Anterior cingulate cortex (tissue), 58 donors: Measurements from ENCODE around the gene DMD.
"Not testable (repeated sequence)": the region's sequence is repeated elsewhere in the genome, so short reads cannot be mapped to it uniquely, and the experiment has no call there.

Experiments used
- DNase-seq, 58 donors: peaks; one replicate each; lab custom pipeline; 2025; lab: John Stamatoyannopoulos, UW

Gene DMD

DNA sequence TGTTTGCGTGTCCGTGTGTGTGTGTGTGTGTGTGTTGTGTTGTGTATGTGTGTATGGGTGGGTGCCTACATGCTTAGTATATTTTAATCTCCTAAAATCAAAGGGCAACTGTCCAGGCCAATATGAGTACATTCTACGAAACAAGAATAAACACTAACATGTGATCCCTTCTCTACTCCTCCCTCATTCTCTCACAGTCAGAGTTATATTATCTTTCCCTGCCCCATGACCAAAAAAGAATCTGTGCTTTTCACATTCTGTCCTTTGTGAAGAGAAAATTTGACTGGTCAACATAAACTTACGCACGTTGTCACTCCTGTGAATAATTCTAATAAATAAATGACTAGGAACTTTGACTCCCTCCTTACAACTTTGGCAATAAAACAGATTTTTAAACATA, 532.9 kb downstream of the DMD start:
- no peak for DNase-seq

DNA sequence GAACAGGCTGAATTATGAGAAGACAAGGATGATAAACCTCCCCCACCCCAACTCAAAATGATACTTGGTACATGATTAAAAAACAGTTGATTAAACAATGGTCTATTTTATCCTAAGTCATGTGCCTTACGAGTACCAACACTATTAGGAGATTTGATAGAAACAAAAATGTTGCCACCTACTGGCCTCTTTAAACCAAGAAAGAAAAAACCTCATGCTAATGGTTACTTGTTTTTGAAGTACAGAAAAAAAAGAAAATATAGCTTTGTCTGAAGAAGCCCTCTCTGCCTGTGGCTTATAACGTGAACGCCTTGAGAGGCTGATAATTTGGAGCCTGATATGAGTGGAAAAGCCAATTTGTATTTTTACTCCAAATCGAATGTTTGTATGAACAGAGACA, 538.2 kb downstream of the DMD start:
- no peak for DNase-seq

DNA sequence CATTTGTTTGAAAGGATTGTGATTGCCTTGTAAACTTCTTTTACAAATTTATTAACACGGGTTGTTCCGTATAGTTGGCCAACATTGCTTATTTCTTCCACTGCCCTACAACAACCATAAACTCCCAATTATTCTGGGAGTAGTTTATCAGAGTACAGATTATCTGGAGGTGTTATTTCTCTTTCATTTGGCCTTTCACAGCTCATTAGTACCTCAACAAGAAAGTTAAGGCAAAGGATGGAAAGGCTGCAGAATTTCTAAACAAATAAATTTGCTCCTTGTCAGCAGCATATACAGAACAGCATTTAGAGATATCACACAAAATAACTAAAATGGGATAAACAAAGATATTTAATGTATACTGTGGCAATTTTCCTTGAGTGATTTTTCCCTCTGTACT, 548.8 kb downstream of the DMD start:
- DNase-seq, result no peak

DNA sequence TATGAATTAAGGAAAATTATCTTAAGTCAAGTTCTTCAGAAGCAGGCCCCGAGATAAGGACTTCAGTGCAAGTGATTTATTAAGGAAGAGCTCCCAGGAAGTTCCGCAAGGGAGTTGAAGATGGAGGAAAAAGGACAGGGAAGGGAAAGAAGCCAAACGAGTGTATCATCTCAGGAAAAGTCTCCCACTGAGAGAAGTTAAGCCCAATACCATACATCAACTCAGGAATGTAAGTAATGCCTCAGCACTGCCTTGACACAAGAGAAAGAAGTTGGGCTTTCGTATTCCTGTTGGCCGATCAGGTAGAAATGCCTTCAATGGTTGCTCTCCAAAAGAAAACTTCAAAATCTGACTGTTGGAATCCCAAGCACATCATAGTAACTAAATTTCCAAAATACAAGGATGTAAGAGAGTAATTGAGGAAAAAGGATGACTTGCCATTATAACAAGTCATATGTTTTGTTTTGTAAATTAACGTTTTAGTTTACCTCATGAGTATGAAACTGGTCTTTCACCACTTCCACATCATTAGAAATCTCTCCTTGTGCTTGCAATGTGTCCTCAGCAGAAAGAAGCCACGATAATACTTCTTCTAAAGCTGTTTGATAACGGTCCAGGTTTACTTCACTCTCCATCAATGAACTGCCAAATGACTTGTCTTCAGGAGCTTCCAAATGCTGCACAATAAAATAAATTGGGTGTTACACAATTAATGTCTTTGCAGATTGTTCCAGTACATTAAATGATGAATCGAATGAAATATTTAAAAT, 566.7 kb downstream of the DMD start:
- DNase-seq, result no peak

DNA sequence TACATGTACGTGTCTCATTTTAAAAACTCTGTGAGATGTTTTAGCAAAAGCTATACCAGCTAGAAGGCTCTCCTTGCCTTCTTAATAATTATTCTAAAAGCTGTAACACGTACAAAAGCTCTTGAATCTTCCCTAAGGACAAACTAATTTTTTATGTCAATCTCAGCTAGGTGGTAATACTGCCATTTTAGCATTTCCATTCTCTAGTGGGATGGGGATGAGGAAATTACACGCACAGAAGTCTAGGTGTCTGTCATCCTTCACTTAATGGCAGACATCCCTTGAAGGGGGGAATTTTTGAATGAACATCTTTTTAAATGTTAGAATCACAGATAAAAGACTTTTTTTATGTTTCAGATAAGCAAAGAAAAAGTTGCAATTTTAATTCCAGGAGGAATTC, 569.1 kb downstream of the DMD start:
- DNase-seq, result no peak

DNA sequence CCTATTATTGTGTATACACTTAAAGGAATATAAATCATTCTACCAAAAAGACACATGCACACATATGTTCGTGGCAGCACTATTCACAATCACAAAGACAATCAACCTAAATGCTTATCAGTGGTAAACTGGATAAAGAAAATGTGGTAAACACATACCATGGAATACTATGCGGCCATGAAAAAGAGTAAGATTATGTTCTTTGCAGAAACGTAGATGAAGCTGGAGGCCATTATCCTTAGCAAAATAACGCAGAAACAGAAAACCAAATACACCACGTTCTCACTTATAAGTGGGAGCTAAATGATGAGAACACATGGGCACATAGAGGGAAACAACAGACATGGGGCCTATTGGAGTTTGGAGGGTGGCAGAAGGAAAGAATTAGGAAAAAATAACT, 593.2 kb downstream of the DMD start:
- DNase-seq, result no peak

DNA sequence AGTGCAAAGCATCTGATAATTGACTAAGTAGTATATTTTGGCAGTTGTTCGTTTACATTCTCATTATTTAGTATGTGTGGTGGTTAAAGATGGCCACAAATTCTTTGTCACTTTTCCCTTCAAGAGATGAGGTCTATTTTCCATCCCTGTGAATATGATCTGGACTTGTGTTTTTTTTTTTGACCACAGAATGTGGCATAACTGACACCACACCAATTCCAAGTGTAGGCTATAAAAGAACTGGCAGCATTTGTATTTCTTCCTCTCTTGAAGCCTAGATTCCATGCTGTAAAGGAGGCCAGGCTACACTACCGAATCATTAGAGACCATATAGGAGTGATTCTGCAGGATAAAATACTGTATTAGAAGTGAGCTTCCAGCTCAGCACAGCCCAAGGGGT, 596.6 kb downstream of the DMD start:
- DNase-seq, result no peak

DNA sequence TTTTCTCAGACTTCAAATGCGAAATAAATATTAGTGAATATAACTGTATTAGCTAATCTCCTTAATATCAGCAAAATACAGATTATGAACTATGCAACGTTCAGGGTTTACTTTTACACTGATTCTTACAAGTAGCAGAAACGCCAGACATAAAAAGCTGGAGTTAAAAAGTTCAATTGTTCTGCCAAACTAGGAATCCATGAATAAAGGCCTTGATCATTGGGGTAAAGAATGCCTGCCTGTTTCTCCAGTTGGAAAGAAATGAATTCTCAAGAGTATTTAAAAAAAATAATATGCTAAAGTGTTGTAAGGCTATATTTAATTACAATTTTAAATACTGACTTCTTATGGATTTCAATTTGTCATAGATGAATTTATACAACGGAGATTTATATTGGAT, 612.2 kb downstream of the DMD start:
- DNase-seq, result no peak

DNA sequence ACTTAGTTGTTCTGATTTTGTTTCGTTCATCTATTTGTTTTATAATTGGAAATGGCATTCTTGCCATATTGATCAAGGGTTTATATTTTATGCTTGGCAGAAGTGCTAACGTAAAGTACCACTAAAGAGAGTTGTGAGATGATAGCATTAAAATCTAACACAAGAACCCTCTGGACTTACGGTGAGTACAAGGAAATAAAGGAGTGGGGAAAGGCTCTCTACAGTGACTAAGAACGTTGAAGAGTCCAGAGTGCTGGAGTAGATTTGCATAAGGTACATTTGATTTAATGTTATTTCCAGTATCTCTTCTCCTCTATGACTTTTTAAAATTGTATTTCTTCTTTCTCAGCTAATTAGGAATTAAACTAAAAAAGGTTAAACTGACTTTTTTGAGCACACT, 612.6 kb downstream of the DMD start:
- no peak for DNase-seq

DNA sequence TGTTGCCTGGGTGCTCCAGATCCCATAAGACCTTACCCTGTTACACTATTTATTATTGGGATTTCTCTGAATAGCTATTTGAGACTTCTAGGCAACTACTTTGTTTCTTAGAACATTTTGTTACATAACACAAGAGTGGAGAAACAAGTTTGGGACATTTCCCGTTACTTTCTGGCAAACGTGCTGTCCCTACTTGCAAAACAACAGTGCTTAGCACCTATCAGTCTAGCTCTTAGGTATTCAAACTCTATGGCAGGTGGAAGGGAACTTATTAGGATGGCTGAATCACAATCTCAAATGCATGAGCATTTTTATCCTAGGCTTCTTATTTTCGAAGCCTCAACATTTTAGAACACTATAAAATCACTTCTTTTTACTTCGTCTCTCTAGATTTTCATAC, 613.6 kb downstream of the DMD start:
- peak in 3 of 58 donors; percentile 0 to 1 (median 1) for DNase-seq

DNA sequence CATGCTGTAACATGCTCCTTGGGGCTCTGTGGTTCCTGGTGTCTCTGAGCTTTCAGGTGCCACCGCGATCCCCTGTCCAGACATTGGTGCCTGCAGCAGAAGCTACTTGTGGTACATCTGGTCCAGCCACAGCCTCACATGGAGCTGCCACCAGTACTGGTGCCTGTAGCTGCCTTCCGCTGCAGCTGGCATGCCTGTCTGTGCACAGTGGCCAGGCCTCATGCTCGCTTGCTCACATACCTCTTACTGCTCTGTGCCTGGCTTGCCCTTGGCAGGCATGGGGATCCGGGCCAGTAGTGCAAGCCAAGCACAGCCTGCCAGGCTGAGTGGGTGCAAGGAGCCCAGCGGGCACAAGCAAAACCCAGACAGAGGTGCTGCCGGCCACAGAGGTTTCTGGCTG, 618.6 kb downstream of the DMD start:
- DNase-seq, result no peak

DNA sequence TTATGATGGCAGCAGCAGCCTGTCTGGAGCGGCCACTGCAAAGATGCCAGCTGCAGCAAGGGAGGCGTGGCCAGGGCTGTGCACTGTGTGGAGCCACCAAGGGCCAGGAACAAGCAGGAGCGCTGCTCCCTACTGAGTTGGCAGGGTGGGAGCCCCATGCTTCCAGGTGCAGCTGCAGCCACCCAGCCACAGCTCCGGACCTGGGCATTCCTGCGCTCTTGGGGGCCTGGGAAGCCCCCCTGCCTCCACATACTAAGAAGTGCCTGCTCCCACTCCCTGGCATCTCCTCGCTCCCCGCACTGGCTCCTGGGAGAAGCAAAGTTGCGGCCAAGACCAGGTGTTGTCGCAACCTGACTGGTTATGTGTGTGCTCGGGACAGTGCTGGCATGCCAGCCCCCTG, 619.8 kb downstream of the DMD start:
- DNase-seq, result no peak

DNA sequence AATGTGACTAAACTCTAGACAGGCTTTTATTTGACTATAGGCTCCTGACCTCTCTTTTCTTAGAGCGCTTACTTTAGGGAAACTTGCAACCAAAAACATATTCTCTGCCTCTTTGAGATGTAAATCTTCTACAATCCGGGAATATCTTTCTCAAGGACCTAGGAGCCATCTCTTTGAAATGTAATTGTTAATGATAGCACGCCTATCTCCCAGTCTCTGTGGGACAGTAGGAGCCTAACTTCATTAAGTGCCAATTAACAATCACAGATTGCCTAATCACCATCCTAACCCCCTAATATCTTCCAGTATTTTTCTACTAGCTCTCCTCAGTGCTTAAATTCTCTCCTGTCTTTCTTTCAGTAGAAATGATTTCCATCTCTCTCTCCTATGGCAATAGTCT, 628.6 kb downstream of the DMD start:
- DNase-seq, result no peak

DNA sequence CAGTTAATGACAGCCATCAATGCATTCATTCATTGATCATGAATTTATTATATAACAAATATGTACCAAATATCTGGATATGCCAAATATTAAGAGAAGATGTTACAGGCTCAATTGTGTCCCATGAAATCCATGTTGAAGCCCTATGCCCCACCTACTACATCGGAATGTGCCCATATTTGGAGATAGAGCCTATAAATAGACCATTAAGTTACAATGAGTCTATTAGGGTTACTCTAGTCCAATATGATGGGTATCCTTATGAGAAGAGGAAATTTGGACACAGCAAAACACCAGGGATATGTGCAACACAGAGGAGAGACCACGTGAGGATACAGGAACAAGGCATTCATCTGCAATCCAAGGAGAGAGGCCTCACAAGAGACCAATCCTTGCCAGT, 634.5 kb downstream of the DMD start:
- DNase-seq, result no peak

DNA sequence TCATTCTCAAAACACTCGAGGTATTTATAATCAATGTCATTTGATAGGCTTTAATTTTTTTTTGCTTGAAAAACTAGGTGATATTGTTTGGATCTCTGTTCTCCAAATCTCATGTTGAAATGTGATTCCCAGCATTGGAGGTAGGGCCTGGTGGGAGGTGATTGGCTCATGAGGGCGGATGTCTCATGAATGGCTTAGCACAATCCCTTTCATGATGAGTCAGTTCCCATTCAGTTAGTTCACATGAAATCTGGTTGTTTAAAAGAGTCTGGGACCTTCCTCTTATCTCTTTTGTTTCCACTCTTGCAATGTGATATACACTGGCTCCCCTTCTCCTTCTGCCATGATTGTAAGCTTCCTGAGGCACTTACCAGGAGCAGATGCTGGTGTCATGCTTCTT, 638.7 kb downstream of the DMD start:
- no peak for DNase-seq

DNA sequence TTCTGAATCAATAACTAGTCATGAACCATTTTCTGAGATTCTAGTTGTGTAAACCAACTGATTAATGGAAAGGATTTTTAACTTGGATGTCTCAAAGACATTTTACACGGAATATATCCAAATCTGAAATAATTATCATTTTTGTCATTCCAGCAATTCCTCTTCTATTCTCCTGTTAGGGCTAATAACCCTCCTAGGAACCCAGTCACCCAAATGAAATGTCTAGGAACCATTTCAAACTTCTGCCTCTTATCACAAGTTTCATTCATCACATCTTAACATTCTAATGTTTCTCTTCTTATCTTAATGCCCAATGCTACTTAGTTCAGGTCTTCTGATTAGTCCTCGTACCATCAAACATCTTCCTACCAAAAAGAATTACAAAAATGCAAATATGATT, 639.8 kb downstream of the DMD start:
- DNase-seq, result no peak

DNA sequence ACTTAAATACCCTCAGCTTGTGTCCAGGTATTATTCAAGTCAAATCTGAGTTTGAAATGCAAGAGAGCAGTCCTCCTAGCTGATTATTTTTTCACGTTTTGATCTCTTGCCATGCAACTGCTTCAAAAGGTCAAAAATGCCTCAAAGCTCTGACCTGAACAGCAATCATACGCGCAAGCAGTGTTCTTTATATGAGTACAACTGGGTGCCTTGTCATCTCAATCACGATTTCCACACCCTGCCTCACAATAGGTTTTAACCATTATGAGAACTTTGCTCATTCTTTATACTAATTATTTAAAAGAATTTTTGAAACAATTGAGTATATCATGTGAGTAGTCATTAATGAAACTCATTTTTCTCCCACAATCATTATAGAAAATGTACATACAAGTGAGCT, 649.1 kb downstream of the DMD start:
- no peak for DNase-seq

DNA sequence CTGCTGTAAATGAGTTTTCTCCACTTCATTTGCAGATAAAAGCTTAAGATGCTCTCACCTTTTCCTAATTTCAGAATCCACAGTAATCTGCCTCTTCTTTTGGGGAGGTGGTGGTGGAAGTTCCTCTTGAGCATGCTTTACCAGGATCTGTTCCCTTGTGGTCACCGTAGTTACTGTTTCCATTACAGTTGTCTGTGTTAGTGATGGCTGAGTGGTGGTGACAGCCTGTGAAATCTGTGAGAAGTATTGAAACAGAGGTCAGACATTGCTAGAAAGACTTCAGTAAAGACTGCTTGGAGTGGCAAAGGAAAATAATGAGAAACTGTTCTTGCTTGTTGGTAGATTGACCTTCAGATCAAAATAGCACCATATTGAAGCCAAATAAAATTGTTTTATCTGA, 666.2 kb downstream of the DMD start:
- no peak for DNase-seq

DNA sequence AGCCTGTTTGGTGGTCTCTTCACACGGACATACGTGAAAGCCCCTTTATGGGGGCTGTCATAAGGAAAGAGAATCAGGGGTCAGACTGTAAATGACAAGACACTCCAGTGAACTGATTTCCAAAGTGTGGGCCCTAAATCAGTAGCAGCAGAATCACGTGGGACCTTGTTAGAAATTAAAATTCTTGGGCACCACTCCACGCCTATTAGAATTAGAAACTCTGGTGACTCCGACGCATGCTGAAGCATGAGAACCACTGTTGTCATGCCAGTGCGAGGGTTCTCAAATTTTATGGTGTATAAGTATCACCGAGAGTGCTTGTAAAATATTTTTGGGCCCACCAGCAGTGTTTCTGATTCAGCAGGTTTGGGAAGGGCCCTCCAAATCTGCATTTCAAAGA, 672.8 kb downstream of the DMD start:
- DNase-seq, result no peak

DNA sequence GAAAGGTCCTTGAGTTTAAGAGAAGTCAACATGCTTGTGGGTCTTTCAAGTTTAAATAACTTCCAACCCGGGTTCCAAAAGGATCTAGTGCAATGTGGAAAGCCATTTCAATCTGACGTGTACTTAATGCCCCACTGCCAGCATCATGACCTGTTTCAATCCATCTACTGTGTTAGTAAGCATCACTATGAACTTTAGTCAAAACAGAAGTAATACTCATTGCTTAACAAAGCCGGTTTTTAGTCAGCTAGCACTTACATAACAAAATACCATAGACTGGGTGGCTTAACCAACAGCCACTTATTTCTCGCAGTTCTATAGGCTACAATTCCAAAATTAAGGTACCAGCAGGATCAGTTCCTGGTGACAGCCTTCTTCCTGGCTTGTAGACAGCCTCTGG, 677.5 kb downstream of the DMD start:
- no peak for DNase-seq

DNA sequence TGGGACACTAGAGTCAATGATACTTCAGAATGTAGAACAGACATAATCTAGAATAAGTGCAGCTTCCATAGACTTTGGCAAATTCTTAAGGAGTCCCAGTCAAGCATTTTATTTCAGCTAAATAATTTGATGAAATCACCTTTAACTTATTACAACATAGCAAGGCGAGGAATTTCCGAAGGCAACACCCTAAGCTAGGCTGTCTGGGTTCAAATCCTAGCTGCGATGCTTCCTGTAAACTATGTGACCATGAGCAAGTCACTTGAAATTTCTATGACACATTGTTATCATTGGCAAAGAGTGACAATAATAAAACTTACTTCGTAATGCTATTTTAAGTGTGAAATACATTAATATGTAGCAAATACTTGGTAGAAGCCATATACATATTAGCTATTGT, 679.1 kb downstream of the DMD start:
- no peak for DNase-seq

DNA sequence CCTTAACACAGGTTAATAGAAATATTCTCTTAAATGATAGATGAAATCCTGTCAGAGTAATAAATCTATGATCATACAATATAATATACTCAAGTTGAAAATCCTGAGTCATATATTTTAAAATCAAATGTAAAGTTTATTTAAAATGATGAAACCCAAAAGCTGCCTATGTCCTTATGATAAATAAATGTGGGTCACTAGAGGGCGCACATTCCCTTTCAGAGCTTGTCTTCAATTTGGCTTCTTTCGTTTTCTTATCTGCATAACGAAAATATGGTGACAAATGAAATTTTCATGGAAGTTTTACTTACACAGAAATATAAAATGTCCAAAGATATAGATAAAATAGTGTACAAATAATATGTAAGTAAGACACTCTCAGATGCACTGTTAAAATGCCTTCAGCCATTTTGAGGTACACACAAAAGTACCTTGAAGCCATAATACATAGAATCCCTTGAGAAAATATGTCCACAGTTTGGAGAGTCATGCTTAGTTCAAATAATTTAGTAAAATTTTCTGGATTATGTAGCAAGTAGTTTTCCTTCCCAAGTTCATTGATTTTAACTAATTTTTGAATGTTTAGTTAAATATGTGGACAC, 680.4 kb downstream of the DMD start:
- DNase-seq, result peak in 8 of 58 donors; percentile 0 to 14 (median 4)

DNA sequence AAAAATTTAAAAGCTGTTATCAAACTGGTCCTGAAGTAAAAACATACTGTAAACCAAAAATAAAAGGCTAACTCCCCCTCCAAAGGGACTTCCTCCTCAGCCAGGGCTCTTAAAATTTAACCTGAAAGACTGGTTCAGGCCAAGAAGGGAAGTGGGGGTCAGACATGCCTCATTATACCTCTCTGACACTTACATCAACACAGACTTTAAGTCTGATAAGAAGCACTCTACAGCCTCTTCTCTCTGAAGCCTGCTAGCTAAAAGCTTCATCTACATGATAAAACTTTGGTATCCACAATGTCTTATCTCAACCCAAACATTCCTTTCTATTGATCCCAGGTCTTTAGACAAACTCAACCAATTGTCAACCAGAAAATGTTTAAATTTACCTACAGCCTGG, 682.9 kb downstream of the DMD start:
- not testable (repeated sequence) for DNase-seq
